NT2/D1 (cell line): ENCODE measurements around the gene TSSK3.
A peak's percentile ranks its signal among the peaks of the same experiment; 100 is the strongest.

ENCODE experiments used
- DNase-seq: peaks from one replicate; pipeline ENCODE4 v3.0.0-alpha.2; 2011; ENCODE audit warnings: low read depth, low spot score
- H3K27me3 ChIP-seq: 2 replicates; pipeline ENCODE4 v1.6.0; 2011; ENCODE audit warnings: mild to moderate bottlenecking; ENCODE audit not compliant: insufficient read length, insufficient read depth
- H3K36me3 ChIP-seq: 2 replicates; pipeline ENCODE4 v1.6.1; 2011; ENCODE audit warnings: mild to moderate bottlenecking, low read length, mixed read lengths; ENCODE audit not compliant: insufficient read depth, insufficient read length
- H3K4me1 ChIP-seq: 2 replicates; pipeline ENCODE4 v1.5.1; 2011; ENCODE audit not compliant: insufficient read depth, insufficient read length
- H3K4me3 ChIP-seq: 2 replicates; pipeline ENCODE4 v1.5.1; 2011; ENCODE audit warnings: low read depth; ENCODE audit not compliant: insufficient read length
- H3K9ac ChIP-seq: 2 replicates; pipeline ENCODE4 v1.6.0; 2011; ENCODE audit warnings: low read depth; ENCODE audit not compliant: insufficient read length
- H3K9me3 ChIP-seq: 2 replicates; pipeline ENCODE4 v1.5.1; 2011; ENCODE audit warnings: mild to moderate bottlenecking, low read length; ENCODE audit not compliant: insufficient read depth
- SUZ12 ChIP-seq: IDR thresholded peaks from 2 replicates; pipeline ENCODE4 v1.6.1; 2011; ENCODE audit not compliant: insufficient read length, insufficient read depth; ENCODE audit errors: extremely low read depth
- YY1 ChIP-seq: IDR thresholded peaks from 2 replicates; pipeline ENCODE4 v1.6.1; 2011; ENCODE audit not compliant: insufficient read length, insufficient read depth
- ZNF274 ChIP-seq: IDR thresholded peaks from 2 replicates; pipeline ENCODE4 v1.6.1; 2011; ENCODE audit warnings: mild to moderate bottlenecking, low read depth, low read length

TSSK3 gene

GRCh38 chr1:32330558-32331151 is 31.7 kb upstream of the TSSK3 start:
- DNase-seq, result no peak
- TF ChIP-seq YY1, result no peak
- TF ChIP-seq SUZ12, result no peak
- no peak for TF ChIP-seq ZNF274
- Histone ChIP-seq H3K9me3 (no peaks in the 10 kb centered on the region), H3K27me3 (no peaks in the 10 kb centered on the region), H3K4me3 (no peak overlapping the region), H3K9ac (no peak overlapping the region), H3K36me3 (peaks cover 90% of the 10 kb centered on the region), H3K4me1 (peaks cover 11% of the 10 kb centered on the region)

DNA sequence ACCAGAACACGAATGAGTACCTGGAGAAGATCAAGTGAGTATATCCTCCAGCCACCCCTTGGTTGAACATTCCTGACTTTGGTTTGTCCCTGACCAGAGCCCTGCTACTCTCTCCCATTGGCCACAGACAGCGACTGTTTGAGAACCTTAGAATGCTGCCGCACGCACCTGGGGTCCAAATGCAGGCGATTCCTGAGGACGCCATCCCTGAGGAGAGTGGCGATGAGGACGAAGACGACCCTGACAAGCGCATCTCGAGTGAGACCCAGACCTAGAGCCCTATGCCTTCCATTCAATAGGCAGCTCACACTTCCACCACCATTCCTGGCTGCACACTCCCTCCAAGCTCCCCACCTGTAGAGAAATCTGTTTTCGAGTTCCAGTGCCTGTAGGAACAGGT is 30.8 kb upstream of the TSSK3 start:
- H3K4me1 ChIP-seq, result peaks cover 12% of the 10 kb centered on the region
- H3K36me3 ChIP-seq, result peaks cover 85% of the 10 kb centered on the region
- no peak overlapping the region for H3K4me3 ChIP-seq
- peaks cover 1% of the 10 kb centered on the region for H3K27me3 ChIP-seq
- no peak overlapping the region for H3K9ac ChIP-seq
- DNase-seq, result no peak
- no peaks in the 10 kb centered on the region for H3K9me3 ChIP-seq
- TF ChIP-seq YY1, result no peak
- no peak for TF ChIP-seq ZNF274
- TF ChIP-seq SUZ12, result no peak

GRCh38 chr1:32332290-32333079 is 29.9 kb upstream of the TSSK3 start:
- H3K4me3 ChIP-seq, result no peak overlapping the region
- TF ChIP-seq SUZ12 (no peak), ZNF274 (no peak), YY1 (no peak)
- peaks cover 19% of the 10 kb centered on the region for H3K4me1 ChIP-seq
- no peaks in the 10 kb centered on the region for H3K9me3 ChIP-seq
- no peak overlapping the region for H3K9ac ChIP-seq
- H3K27me3 ChIP-seq, result peaks cover 8% of the 10 kb centered on the region
- DNase-seq, result no peak
- H3K36me3 ChIP-seq, result peaks cover 76% of the 10 kb centered on the region

DNA sequence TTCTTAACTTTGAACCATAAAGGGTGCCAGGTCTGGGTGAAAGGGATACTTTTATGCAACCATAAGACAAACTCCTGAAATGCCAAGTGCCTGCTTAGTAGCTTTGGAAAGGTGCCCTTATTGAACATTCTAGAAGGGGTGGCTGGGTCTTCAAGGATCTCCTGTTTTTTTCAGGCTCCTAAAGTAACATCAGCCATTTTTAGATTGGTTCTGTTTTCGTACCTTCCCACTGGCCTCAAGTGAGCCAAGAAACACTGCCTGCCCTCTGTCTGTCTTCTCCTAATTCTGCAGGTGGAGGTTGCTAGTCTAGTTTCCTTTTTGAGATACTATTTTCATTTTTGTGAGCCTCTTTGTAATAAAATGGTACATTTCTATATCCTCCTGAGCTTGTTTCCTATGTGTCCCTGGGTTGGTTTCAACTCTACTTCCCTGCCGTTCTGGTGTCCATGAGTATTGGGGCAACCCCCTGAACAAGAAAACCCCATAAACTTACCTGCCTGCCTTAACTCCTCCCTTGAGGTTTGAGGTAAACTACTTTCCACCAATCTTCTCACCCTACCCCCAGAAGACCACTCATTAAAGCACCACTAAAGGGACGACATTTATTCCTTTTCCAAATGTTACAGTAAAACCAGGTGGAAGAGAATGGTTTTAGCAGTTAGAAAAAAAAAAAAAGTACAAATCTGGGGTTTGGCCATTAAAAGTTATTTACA is 28.9 kb upstream of the TSSK3 start:
- DNase-seq, result no peak
- Histone ChIP-seq H3K4me3 (no peak overlapping the region), H3K9me3 (no peaks in the 10 kb centered on the region), H3K9ac (no peak overlapping the region), H3K4me1 (peaks cover 27% of the 10 kb centered on the region), H3K27me3 (peaks cover 9% of the 10 kb centered on the region), H3K36me3 (peaks cover 68% of the 10 kb centered on the region)
- TF ChIP-seq YY1, result no peak
- TF ChIP-seq ZNF274, result no peak
- TF ChIP-seq SUZ12, result no peak

GRCh38 chr1:32334274-32334861 is 28.0 kb upstream of the TSSK3 start:
- Histone ChIP-seq H3K4me3 (peak overlapping the region; percentile 83), H3K9ac (peak overlapping the region; percentile 98), H3K36me3 (peaks cover 58% of the 10 kb centered on the region), H3K4me1 (peaks cover 30% of the 10 kb centered on the region), H3K9me3 (no peaks in the 10 kb centered on the region), H3K27me3 (peaks cover 10% of the 10 kb centered on the region)
- TF ChIP-seq YY1, result no peak
- TF ChIP-seq SUZ12, result no peak
- no peak for TF ChIP-seq ZNF274
- no peak for DNase-seq

DNA sequence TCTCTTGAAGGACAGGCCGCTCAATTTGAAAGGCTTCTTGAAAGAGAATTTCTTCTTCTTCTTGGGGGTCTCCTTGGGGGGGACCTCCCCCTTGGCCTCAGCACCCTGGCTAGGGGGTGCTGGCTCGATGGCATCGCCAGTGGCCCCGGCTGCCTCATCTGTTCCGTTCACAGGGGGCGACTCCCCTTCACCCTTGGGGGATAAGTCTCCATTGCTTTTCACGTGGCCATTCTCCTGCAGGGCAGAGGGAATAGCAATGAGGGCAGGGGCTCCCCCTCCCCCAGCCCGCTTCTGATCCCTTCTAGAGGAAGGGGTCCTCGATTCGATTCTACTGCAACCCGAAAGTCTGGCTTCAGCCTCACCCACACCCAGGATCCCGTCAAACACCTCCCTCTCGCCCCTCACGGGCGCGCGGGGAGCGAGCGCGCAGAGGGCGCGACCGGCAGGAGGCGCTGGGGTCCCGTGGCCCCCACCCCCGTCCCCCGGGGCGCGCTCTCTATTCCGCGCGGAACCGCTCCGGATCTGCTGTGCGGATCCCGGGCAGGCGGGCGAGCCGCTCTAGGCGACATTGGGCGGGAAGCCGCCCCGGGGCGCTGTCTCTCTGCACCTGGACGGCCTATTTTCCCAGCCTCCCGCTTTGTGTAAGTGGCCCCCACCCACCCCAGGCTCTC is 27.3 kb upstream of the TSSK3 start:
- no peak for TF ChIP-seq ZNF274
- no peak for TF ChIP-seq YY1
- TF ChIP-seq SUZ12, result no peak
- Histone ChIP-seq H3K36me3 (peaks cover 53% of the 10 kb centered on the region), H3K4me3 (peak overlapping the region; percentile 83), H3K9ac (peak overlapping the region; percentile 98), H3K4me1 (peaks cover 30% of the 10 kb centered on the region), H3K27me3 (peaks cover 10% of the 10 kb centered on the region), H3K9me3 (no peaks in the 10 kb centered on the region)
- no peak for DNase-seq

DNA sequence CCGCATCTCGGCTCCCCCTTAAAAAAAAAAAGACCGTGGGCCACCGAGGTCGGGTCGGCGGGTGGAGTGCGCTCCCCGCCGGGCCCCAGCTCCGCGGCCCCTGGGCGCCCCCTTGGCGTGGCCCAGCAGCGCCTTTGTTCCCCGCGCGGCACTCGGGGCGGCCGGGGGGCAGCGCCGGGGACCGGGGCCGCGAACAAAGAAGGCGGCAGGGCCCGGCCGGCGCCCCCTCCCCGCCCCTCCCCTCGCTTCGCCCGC is 26.9 kb upstream of the TSSK3 start:
- peaks cover 48% of the 10 kb centered on the region for H3K36me3 ChIP-seq
- H3K9me3 ChIP-seq, result no peaks in the 10 kb centered on the region
- peak overlapping the region; percentile 98 for H3K9ac ChIP-seq
- TF ChIP-seq YY1 (no peak), ZNF274 (no peak), SUZ12 (no peak)
- peaks cover 10% of the 10 kb centered on the region for H3K27me3 ChIP-seq
- H3K4me3 ChIP-seq, result peak overlapping the region; percentile 83
- DNase-seq, result no peak
- H3K4me1 ChIP-seq, result peaks cover 32% of the 10 kb centered on the region
